Neutrophil (primary cell): Measurements from ENCODE around the gene ANK3.

Source experiments
- H3K27ac ChIP-seq: fragments of 200-600 bp; sonication (generic); 2 replicates; pipeline ENCODE4 v1.5.1; 2016; ENCODE audit warnings: mild to moderate bottlenecking, moderate library complexity
- H3K27me3 ChIP-seq: fragments of 200-600 bp; sonication (generic); 2 replicates; pipeline ENCODE4 v1.6.0; 2016; ENCODE audit warnings: mild to moderate bottlenecking
- H3K36me3 ChIP-seq: fragments of 200-600 bp; sonication (generic); 2 replicates; pipeline ENCODE4 v1.5.1; 2017
- H3K4me1 ChIP-seq, 2 experiments: fragments of 200-600 bp in 1 of 2; sonication (generic) in 1 of 2; 1 replicate in 1 of 2; 2 replicates in 1 of 2; pipeline versions ENCODE4 v1.5.1 to v1.6.1; 2013 to 2016; ENCODE audit warnings: low read depth in 1 of 2, low read length in 1 of 2, mild to moderate bottlenecking in 1 of 2, moderate library complexity in 1 of 2; ENCODE audit not compliant: control insufficient read depth in 1 of 2, insufficient read depth in 1 of 2
- H3K4me3 ChIP-seq, 2 experiments: fragments of 200-600 bp in 1 of 2; sonication (generic) in 1 of 2; 1 replicate in 1 of 2; 2 replicates in 1 of 2; pipeline ENCODE4 v1.5.1; 2013 to 2016; ENCODE audit warnings: low read depth in 1 of 2, low read length in 1 of 2, mild to moderate bottlenecking in 1 of 2, moderate library complexity in 1 of 2
- H3K9me3 ChIP-seq: fragments of 200-600 bp; sonication (generic); 2 replicates; pipeline ENCODE4 v1.5.1; 2016
- CTCF ChIP-seq: fragments of 200-600 bp; sonication (generic); IDR thresholded peaks from 2 replicates; pipeline ENCODE4 v1.5.1; 2016; ENCODE audit warnings: antibody characterized with exemption

Gene ANK3

DNA sequence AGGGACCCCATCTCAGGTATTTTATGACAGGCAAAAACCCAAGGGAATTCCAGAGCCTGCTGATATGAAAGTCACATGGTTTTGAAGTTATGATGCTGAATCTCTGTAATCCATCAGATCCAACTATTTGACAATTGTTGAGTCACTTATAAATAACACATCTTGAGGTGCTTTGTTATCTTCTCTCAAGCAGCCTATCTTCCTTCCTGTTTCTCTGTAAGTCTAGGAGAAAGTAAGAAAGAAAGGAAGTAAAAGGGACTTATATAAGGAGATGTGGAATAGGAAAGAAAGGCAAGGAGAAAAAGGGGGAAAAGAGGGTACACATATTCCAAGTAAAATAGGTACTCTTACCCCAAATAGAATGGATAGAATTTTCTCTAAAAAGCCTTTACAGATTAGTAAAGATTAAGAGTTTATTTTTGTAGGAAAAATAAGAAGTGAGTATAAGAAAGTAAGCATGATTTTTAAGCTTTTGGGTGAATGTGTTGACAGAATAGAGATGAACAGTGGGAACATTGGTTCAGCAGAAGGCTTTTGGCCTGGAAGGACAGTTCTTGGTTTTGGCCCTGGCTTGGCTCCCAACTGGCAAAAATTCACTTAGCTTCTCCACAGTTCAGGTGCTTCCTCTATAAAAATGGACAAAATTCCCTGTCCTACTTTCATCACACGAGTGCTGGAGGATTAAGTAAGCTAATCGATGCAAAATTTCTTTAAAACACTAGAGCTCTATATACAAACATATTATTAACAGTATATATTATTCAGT is 39.6 kb upstream of the ANK3 start:
- no peak for TF ChIP-seq CTCF
- Histone ChIP-seq H3K36me3 (no peaks in the 10 kb centered on the region), H3K27me3 (no peaks in the 10 kb centered on the region), H3K27ac (no peak overlapping the region), H3K4me1 (no peaks in the 10 kb centered on the region), H3K4me3 (no peak overlapping the region), H3K9me3 (no peaks in the 10 kb centered on the region)

DNA sequence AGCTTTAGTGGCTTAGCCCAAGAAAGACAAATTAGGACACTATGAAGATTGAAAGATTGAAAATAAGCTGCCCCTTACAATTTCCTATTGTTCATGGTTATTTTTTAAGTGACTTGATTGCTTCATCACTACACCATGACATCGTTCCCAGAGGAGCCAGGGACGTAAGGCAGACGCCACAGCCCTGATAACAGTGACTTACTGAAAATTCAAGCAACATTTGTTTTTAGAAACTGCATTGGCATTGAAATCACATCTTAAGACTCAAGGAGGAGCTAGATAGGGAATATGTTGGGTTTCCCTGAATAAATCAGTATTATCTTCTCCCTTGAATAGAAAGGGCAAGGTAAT is 38.7 kb upstream of the ANK3 start:
- H3K36me3 ChIP-seq = no peaks in the 10 kb centered on the region
- no peaks in the 10 kb centered on the region for H3K9me3 ChIP-seq
- no peaks in the 10 kb centered on the region for H3K4me1 ChIP-seq
- H3K27ac ChIP-seq = no peak overlapping the region
- no peak overlapping the region for H3K4me3 ChIP-seq
- TF ChIP-seq CTCF = no peak
- no peaks in the 10 kb centered on the region for H3K27me3 ChIP-seq

DNA sequence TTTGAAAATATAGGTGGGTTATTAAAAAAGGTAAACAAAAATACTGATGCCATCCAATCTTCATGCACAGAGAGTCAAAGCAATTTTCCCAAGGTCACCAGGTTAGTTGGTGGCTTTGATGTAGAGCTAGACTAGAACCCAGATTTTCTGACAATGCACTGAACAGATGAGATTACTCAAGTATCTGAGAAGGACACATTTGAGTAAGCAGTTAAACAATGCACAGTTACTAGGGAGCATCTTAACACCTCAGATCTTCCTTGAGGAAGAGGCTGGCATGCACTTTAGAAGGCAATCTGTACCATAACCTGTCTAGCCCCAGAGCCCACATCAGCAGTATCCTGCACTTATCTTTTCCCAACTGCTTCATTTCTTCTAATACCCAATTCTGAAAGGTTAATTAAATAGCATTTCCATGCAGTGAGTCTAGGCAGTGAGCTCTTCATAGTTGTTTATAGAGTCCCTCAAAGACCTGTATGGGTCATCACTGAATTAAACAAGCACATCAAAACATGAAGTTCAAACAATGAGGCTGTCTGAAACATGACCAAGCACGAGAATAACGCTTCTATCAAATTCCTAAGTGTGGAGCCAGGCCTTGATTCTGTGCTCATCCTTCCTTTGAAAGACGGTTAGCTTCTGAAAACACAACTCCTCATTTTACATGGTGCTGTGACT is 38.2 kb upstream of the ANK3 start:
- no peak overlapping the region for H3K27ac ChIP-seq
- TF ChIP-seq CTCF = no peak
- H3K4me3 ChIP-seq = no peak overlapping the region
- H3K27me3 ChIP-seq = no peaks in the 10 kb centered on the region
- H3K36me3 ChIP-seq = no peaks in the 10 kb centered on the region
- H3K9me3 ChIP-seq = no peaks in the 10 kb centered on the region
- H3K4me1 ChIP-seq = no peaks in the 10 kb centered on the region

DNA sequence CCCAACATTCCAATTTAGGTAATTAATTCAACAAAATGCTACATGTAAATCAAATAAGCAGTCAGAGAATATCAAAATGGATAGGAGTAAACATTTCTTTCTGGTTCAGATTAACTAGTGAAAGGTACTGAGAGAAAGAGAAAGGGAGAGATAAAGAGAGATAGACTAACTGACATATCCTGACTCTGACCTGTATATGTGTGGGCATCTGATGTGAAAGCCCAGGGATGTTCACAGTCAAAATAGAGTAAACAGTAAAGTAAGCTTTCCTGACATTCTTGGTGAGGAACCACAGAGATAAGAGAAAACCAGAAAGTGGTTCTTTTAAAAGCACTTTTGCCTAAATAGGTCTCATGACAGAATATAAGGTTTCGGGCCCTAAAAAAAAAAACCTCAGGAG is 37.5 kb upstream of the ANK3 start:
- Histone ChIP-seq H3K4me1 (no peaks in the 10 kb centered on the region), H3K4me3 (no peak overlapping the region), H3K36me3 (no peaks in the 10 kb centered on the region), H3K27me3 (no peaks in the 10 kb centered on the region), H3K9me3 (no peaks in the 10 kb centered on the region), H3K27ac (no peak overlapping the region)
- no peak for TF ChIP-seq CTCF

DNA sequence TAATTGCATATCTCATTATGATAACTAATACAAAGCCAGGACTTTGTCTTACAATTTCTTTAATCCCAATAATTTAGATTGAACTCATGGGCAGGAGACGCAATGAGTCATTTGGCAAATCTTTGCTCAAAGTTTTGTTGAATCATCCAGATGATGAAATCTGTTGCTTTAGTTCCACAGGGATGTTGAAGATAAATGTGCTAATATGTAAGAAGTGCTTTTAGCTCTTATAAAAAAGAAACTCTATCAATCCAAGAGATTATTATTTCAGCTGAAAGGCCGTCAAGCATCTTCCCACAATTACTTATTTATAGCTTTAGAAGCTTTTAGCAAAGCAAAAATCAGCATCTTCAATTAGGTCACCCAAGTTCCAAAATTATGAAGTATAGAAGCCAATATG is 36.8 kb upstream of the ANK3 start:
- Histone ChIP-seq H3K36me3 (no peaks in the 10 kb centered on the region), H3K9me3 (no peaks in the 10 kb centered on the region), H3K4me3 (no peak overlapping the region), H3K27me3 (no peaks in the 10 kb centered on the region), H3K4me1 (no peaks in the 10 kb centered on the region), H3K27ac (no peak overlapping the region)
- no peak for TF ChIP-seq CTCF
